ENCODE results near the gene PDHA2.

PDHA2 gene

DNA sequence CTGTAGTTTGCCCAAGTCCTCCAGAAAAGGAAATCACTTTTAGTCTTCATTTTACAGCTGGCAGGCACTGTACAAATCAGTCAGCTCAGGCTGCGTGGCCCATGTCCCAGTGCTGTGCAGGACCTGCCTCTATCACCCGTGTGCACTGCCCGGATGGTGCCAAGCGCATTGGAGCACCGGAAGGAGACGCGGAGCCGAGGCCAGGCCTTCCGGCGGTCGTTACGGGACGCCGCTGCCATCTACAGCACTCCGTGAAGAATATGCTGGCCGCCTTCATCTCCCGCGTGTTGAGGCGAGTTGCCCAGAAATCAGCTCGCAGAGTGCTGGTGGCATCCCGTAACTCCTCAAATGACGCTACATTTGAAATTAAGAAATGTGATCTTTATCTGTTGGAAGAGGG lies at the start of gene PDHA2:
Gene PDHA2 (plus strand): TSS at position 203 of the 400 bp plus-strand sequence. CDS start 58 bp downstream, at position 261.
- Histone ChIP-seq H3K36me3 (ENCODE audit: insufficient read depth, low read length) (no peaks in the 10 kb centered on the region), H3K4me1 (ENCODE audit: insufficient read depth, low read length) (peaks cover 15% of the 10 kb centered on the region), H3K27me3 (ENCODE audit: insufficient read depth, low read length) (no peaks in the 10 kb centered on the region), H2AFZ (ENCODE audit: low read depth, low read length) (no peak within 1 kb of the TSS), H3K4me3 (ENCODE audit: low read length) (no peak within 1 kb of the TSS), H3K9me3 (ENCODE audit: low read length) (no peaks in the 10 kb centered on the region)

DNA sequence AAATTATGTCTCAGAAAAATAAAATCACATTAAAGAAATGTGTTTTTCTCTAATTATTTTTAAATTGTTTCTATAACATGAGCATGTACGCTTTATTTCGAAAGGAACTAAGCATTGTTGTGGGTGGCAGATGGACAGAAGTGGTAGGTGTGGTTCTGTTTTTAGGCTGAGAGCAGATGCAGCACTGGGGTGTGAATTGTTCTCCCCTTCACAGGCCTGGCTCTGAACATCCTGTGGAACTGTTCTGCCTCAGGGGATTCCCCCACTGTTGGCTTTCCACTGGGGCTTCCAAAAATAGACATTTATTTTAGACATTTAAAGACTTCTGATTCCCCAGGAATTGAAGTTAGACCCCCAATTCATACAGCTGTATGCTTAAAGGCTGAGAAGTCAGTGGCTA lies 41.9 kb upstream of the PDHA2 start:
- no peaks in the 10 kb centered on the region for H3K9me3 ChIP-seq (ENCODE audit: low read length)
- no peaks in the 10 kb centered on the region for H3K27me3 ChIP-seq (ENCODE audit: insufficient read depth, low read length)
- peaks cover 14% of the 10 kb centered on the region for H3K4me1 ChIP-seq (ENCODE audit: insufficient read depth, low read length)
- H3K4me3 ChIP-seq (ENCODE audit: low read length) = no peak overlapping the region
- no peaks in the 10 kb centered on the region for H3K36me3 ChIP-seq (ENCODE audit: insufficient read depth, low read length)
- no peak overlapping the region for H2AFZ ChIP-seq (ENCODE audit: low read depth, low read length)

DNA sequence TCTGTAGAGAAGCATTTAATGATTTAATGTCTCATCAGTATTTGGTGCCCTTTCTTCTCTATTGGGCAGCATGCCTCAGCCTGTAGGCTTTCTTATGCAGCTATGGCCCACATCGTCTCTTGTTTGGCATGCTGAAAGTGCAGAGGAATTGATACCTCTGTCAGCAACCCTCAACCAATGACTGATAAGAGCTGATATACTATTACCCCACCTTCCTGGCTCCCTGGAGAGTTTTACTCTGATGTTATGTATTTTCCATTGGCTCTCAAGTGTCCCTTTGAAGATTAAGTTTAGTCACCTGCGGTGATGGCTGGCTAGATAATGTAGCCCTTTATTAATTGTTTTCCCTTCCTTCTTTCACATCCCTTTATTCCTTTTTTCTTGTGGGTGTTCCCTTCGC lies 41.2 kb upstream of the PDHA2 start:
- H3K4me3 ChIP-seq (ENCODE audit: low read length) = no peak overlapping the region
- no peaks in the 10 kb centered on the region for H3K27me3 ChIP-seq (ENCODE audit: insufficient read depth, low read length)
- no peak overlapping the region for H2AFZ ChIP-seq (ENCODE audit: low read depth, low read length)
- no peaks in the 10 kb centered on the region for H3K9me3 ChIP-seq (ENCODE audit: low read length)
- H3K4me1 ChIP-seq (ENCODE audit: insufficient read depth, low read length) = peaks cover 14% of the 10 kb centered on the region
- H3K36me3 ChIP-seq (ENCODE audit: insufficient read depth, low read length) = no peaks in the 10 kb centered on the region

DNA sequence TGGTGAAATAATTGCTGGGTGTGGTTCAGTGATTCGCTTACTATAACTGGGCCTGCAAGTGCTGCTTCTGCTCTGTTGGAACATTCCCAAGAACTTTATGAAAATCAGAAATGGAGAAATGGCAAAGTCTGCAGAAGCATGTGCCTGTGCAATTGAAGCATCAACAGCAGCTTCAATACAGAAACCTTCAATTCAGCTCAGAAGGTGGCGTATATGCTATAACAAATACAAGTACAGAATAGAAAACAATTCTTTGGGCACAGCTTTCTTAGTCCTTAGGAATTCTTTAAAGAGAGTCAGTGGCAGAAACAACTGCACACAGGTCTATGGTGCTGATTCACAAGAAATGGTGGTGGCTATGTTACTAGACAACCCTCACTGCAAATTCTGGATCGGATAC lies 18.0 kb upstream of the PDHA2 start:
- Histone ChIP-seq H3K27me3 (ENCODE audit: insufficient read depth, low read length) (no peaks in the 10 kb centered on the region), H2AFZ (ENCODE audit: low read depth, low read length) (no peak overlapping the region), H3K4me1 (ENCODE audit: insufficient read depth, low read length) (no peaks in the 10 kb centered on the region), H3K9me3 (ENCODE audit: low read length) (no peaks in the 10 kb centered on the region), H3K36me3 (ENCODE audit: insufficient read depth, low read length) (no peaks in the 10 kb centered on the region), H3K4me3 (ENCODE audit: low read length) (no peak overlapping the region)

DNA sequence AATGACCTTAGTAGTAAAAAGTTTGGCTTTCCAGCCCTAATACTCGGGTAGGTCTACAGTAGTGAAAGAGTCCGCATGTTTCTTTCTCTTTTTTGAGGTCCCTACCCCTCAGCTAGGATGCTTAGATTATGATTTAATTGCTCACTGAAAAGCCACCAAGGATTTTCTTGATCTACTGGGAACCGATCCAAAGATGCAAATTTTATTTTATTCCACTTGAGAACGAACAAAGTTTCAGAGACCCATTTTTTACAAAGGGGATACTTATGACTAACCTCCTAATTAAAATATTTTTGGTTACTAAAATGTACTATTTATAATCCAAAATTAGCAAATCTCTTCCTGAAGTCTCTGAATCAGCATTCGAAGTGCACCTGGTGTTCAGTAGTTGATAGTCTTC lies 14.3 kb upstream of the PDHA2 start:
- Histone ChIP-seq H3K36me3 (ENCODE audit: insufficient read depth, low read length) (no peaks in the 10 kb centered on the region), H3K9me3 (ENCODE audit: low read length) (no peaks in the 10 kb centered on the region)

DNA sequence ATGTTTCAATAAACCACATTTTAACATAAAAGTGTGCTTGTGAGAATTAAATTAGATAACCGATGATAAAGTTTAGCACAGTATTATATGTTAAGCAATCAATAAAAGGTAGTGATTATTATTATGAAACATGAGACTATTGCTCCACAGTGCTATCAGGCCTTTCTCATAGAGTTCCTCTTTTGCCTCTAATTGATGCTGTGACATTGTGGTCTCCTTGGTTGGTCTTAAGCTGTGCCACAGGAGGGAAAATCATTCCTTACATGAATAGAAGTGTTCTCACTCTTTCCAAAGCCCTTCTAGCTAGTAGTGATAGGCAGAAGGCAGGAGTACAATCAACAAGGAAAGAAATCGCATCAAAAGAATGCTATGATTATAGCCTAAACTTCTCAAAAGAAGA lies 9.2 kb upstream of the PDHA2 start:
- Histone ChIP-seq H3K9me3 (ENCODE audit: low read length) (no peaks in the 10 kb centered on the region), H3K27me3 (ENCODE audit: insufficient read depth, low read length) (no peaks in the 10 kb centered on the region)

More for the DNA sequence above, 14.3 kb upstream of the PDHA2 start:
- Histone ChIP-seq H3K4me3 (ENCODE audit: low read length) (no peak overlapping the region), H3K4me1 (ENCODE audit: insufficient read depth, low read length) (peaks cover 8% of the 10 kb centered on the region), H2AFZ (ENCODE audit: low read depth, low read length) (no peak overlapping the region), H3K27me3 (ENCODE audit: insufficient read depth, low read length) (no peaks in the 10 kb centered on the region)

DNA sequence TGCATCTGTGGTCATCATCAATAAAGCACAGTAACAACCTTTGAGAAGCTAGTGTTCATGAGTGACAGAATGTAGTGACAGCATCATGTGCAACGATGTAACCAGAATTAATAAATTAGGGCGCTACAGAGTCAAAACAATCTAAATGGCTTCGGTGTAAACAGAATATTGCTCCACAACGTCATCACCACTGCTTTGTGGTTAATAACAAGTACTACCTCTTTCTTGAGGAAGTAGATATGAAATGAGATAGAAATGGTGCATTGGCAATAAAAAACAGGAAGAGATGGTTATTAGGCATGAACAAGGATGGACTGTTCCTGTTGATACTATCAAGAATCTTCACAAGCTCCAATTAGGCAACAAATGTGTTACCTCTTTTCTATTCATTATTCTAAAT lies 8.7 kb upstream of the PDHA2 start:
- H2AFZ ChIP-seq (ENCODE audit: low read depth, low read length) = no peak overlapping the region
- H3K4me1 ChIP-seq (ENCODE audit: insufficient read depth, low read length) = peaks cover 10% of the 10 kb centered on the region
- H3K9me3 ChIP-seq (ENCODE audit: low read length) = no peaks in the 10 kb centered on the region
- H3K4me3 ChIP-seq (ENCODE audit: low read length) = no peak overlapping the region
- H3K27me3 ChIP-seq (ENCODE audit: insufficient read depth, low read length) = no peaks in the 10 kb centered on the region
- no peaks in the 10 kb centered on the region for H3K36me3 ChIP-seq (ENCODE audit: insufficient read depth, low read length)

More for the DNA sequence above, 9.2 kb upstream of the PDHA2 start:
- peaks cover 10% of the 10 kb centered on the region for H3K4me1 ChIP-seq (ENCODE audit: insufficient read depth, low read length)
- no peak overlapping the region for H3K4me3 ChIP-seq (ENCODE audit: low read length)
- no peaks in the 10 kb centered on the region for H3K36me3 ChIP-seq (ENCODE audit: insufficient read depth, low read length)
- H2AFZ ChIP-seq (ENCODE audit: low read depth, low read length) = no peak overlapping the region

DNA sequence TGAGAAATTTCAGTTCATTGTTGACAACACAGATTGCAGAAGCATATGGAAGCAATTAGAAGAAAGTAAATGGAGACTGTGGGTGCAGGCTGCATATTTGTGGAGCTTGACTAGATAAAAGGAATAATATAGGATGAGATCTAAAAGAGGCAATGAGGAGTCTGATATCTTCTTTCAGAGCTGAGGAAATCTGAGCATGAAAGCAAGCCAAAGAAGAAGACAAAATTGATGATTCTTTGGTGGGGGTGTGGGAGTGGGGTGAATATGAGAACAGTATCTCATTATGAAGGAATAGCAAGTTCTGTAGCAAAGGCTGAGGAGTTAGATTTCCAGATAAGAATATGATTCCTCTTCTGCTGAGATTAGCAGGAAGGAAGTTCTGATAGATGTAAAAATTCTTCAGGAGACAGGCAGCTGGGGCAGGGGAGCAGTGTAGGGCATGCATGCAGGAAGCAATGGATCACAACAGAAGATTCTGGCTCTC lies 6.1 kb upstream of the PDHA2 start:
- Histone ChIP-seq H3K4me3 (ENCODE audit: low read length) (no peak overlapping the region), H2AFZ (ENCODE audit: low read depth, low read length) (no peak overlapping the region), H3K9me3 (ENCODE audit: low read length) (no peaks in the 10 kb centered on the region), H3K36me3 (ENCODE audit: insufficient read depth, low read length) (no peaks in the 10 kb centered on the region), H3K4me1 (ENCODE audit: insufficient read depth, low read length) (peaks cover 24% of the 10 kb centered on the region), H3K27me3 (ENCODE audit: insufficient read depth, low read length) (no peaks in the 10 kb centered on the region)

DNA sequence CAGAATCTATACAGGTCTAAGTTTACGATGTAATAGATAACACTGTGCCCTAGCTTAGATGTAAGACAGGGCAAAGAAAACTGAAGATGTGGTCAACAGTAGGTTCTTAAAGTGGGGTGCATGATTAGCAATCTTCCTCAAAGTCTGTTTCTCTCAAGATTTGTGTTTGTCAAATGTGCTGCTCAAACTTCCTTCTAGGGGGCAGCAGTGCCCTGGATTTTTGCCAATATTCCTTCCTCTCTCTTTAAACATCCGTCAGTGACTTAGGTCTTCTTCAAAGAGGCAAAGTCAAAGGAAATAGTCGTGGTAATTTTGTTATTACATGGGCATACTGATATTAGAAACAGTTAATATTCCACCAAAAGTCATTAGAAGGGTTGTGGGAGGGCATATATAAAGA lies 4.2 kb upstream of the PDHA2 start:
- Histone ChIP-seq H3K9me3 (ENCODE audit: low read length) (no peaks in the 10 kb centered on the region), H3K4me1 (ENCODE audit: insufficient read depth, low read length) (peaks cover 17% of the 10 kb centered on the region), H3K27me3 (ENCODE audit: insufficient read depth, low read length) (no peaks in the 10 kb centered on the region), H3K4me3 (ENCODE audit: low read length) (no peak overlapping the region), H3K36me3 (ENCODE audit: insufficient read depth, low read length) (no peaks in the 10 kb centered on the region), H2AFZ (ENCODE audit: low read depth, low read length) (no peak overlapping the region)

DNA sequence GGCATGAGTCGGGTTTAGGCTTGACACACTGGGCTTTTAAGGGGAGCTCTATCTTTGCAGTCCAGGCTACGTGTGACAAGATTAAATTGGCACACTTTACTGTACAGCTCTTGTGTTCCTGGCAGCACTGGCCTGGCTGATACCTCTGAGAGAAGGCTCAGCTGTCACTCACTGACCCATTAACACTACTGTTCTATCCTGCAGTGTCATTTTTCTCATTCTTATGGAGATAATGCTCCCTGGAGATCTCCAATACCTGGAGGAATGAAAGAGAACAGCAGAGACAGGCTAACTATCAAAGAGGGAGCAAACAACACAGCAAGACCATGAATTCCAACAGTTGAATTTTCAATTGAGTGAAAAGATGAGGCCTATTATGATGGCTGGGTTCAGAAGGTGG lies 1.7 kb upstream of the PDHA2 start:
- Histone ChIP-seq H2AFZ (ENCODE audit: low read depth, low read length) (no peak overlapping the region), H3K27me3 (ENCODE audit: insufficient read depth, low read length) (no peaks in the 10 kb centered on the region), H3K4me1 (ENCODE audit: insufficient read depth, low read length) (peaks cover 17% of the 10 kb centered on the region), H3K9me3 (ENCODE audit: low read length) (no peaks in the 10 kb centered on the region), H3K4me3 (ENCODE audit: low read length) (no peak overlapping the region), H3K36me3 (ENCODE audit: insufficient read depth, low read length) (no peaks in the 10 kb centered on the region)

DNA sequence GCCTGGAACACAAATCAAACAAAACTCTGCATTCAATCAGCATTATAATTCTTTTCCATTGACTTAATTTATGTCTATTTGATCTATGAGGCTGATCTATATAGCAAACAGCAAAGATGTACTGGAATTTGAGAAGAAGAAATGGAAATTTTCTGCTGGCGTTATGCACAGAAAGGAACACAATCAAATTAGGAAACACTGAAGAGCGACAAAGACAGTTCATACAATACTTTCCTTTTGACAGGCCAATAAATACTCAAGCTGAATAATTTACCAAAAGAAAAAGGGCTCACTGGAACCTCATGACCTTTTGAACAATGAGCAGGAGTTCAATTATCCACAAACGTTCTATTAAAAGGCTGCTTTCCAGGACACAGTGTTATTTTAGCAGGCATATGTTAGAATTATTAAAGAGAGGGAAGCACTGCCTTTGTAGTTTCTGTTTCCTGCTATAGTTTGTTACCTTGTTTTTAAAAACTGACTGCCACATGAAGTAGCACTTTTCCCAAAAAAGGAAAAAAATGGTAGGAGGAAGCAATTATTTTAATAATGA lies 8.1 kb downstream of the PDHA2 start:
- H3K4me1 ChIP-seq (ENCODE audit: insufficient read depth, low read length) = peaks cover 18% of the 10 kb centered on the region
- H3K27me3 ChIP-seq (ENCODE audit: insufficient read depth, low read length) = no peaks in the 10 kb centered on the region
- H3K36me3 ChIP-seq (ENCODE audit: insufficient read depth, low read length) = no peaks in the 10 kb centered on the region
- no peaks in the 10 kb centered on the region for H3K9me3 ChIP-seq (ENCODE audit: low read length)
- no peak overlapping the region for H2AFZ ChIP-seq (ENCODE audit: low read depth, low read length)
- H3K4me3 ChIP-seq (ENCODE audit: low read length) = no peak overlapping the region

DNA sequence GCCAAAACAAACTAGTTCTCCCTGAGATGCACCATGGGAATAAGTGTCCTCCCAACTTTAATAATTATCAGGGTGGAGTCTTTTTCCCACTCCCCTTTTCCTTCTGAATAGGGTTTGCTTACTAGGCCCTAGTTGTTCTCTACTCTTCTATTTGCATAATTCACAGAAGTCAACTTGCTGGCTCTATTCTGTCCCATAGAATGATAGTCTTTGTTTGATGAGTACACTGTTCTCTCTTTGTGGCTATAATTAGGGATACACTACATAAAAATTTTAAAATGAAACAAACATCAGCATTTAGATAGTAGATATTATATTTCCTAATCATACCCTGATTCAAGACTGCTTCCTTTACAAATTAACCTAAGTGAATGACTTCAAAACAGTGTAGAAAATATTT lies 10.3 kb downstream of the PDHA2 start:
- Histone ChIP-seq H2AFZ (ENCODE audit: low read depth, low read length) (no peak overlapping the region), H3K4me1 (ENCODE audit: insufficient read depth, low read length) (peaks cover 18% of the 10 kb centered on the region), H3K36me3 (ENCODE audit: insufficient read depth, low read length) (no peaks in the 10 kb centered on the region), H3K27me3 (ENCODE audit: insufficient read depth, low read length) (no peaks in the 10 kb centered on the region), H3K9me3 (ENCODE audit: low read length) (no peaks in the 10 kb centered on the region), H3K4me3 (ENCODE audit: low read length) (no peak overlapping the region)

DNA sequence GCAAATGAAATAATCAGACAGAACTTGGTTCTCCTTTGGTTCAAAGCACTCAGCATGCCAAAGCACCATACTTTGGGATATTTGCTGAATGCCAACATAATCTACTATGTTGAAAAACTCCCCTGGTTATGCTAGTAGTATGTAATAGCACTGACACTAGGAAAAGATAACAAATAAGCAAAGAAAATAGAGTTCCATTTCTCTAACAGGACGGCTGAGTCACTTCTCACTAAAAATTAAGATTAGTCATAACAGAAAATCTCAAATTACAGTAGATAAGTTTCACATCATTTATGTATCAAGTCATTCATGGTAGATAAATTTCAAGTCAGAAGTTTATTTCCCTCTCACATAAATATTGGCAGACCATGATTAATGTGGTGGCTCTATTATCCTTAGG lies 17.9 kb downstream of the PDHA2 start:
- Histone ChIP-seq H3K36me3 (ENCODE audit: insufficient read depth, low read length) (no peaks in the 10 kb centered on the region), H3K4me3 (ENCODE audit: low read length) (no peak overlapping the region), H2AFZ (ENCODE audit: low read depth, low read length) (no peak overlapping the region), H3K4me1 (ENCODE audit: insufficient read depth, low read length) (no peaks in the 10 kb centered on the region), H3K27me3 (ENCODE audit: insufficient read depth, low read length) (no peaks in the 10 kb centered on the region), H3K9me3 (ENCODE audit: low read length) (no peaks in the 10 kb centered on the region)

DNA sequence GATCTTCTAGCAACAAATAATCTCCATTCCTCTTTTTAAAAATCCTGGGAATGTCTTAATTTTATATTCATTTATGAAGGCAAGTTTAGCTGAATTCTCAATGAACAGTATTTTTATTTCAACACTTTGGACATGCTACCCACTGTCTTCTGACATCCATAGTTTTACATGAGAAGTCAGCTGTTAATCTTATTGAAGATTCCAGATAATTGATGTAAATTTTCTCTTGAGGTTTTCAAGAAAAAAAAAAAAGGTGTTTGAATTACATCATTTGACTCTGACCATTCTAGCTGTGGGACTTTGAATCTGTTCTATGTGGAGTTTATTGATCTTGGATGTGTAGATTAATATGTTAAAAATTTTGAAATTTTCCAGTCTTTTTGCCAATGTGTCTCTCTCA lies 28.0 kb downstream of the PDHA2 start:
- H3K9me3 ChIP-seq (ENCODE audit: low read length) = peaks cover 2% of the 10 kb centered on the region
- no peak overlapping the region for H3K4me3 ChIP-seq (ENCODE audit: low read length)
- no peaks in the 10 kb centered on the region for H3K27me3 ChIP-seq (ENCODE audit: insufficient read depth, low read length)
- H3K36me3 ChIP-seq (ENCODE audit: insufficient read depth, low read length) = no peaks in the 10 kb centered on the region
- H3K4me1 ChIP-seq (ENCODE audit: insufficient read depth, low read length) = no peaks in the 10 kb centered on the region
- no peak overlapping the region for H2AFZ ChIP-seq (ENCODE audit: low read depth, low read length)
